Cortex of kidney (tissue), 1 donor: ENCODE data around the gene ADAMTS2.

ENCODE experiments used
- DNase-seq: peaks from one replicate; lab custom pipeline; 2025; lab: John Stamatoyannopoulos, UW

Gene ADAMTS2

DNA sequence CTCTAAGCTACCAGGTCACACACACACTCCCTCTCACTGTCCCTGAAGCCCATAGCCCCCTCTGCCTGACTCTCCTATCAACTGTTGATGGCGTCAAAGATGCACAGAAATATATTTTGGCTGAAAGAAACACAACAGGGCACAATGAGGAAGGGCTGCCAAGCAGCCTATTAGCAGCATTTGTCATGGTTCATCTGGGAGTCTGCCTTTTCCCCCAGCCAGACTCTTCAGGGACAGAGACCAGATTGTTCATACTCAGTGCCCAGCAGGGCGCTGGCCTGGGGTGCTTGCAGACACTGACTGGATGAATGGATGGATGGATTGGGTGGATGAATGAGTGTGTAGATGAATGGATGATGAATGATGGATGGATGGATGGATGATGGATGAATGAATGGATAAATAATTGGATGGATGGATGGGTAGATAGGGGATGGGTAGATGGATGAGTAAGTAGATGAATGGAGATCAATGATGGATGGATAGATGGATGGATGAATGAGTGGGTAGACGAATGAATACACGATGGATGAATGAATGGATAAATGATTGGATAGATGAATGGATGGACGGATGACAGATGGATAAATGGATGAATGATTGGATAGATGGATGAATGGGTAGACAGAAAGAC, 90.5 kb downstream of the ADAMTS2 start:
- no peak for DNase-seq

- DNase-seq: no peak
Measured at GRCh38 chr5:179253730-179254129, 91.5 kb downstream of the ADAMTS2 start.

DNA sequence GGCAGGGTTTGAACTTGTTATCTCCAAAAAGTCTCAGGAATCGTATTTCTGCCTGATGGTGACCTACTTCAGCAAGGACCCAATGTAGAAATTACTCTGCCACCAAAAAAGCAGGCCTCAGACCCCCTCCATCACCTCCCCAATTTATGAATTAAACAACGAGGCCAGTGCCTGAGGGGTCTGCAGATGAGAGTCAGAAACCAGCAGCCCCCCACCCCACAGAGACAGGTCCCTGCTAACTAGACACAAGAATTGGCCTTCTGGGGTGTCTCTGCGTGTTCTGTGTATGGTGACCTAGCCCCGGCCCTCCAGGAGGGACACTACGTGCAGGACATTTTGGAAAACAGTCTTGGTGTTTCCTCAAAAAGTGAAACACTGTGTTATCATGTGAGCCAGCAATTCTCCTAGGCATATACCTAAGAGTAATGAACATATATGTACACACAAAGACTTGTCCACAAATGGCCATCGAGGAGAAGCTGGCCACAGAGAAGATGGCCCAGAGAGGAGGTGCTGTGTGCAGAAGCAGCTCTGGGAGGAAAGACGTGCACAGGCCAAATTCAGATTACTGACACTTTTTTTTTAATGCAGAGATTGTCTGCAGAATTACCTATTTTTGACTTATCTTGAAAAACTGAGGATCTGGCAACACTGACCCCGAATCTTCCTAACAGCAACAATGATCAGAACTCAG, 93.8 kb downstream of the ADAMTS2 start:
- DNase-seq: no peak

- no peak for DNase-seq
Measured at GRCh38 chr5:179250561-179251225, 94.6 kb downstream of the ADAMTS2 start.

GRCh38 chr5:179246227-179246626, 99.0 kb downstream of the ADAMTS2 start:
- DNase-seq: no peak

DNA sequence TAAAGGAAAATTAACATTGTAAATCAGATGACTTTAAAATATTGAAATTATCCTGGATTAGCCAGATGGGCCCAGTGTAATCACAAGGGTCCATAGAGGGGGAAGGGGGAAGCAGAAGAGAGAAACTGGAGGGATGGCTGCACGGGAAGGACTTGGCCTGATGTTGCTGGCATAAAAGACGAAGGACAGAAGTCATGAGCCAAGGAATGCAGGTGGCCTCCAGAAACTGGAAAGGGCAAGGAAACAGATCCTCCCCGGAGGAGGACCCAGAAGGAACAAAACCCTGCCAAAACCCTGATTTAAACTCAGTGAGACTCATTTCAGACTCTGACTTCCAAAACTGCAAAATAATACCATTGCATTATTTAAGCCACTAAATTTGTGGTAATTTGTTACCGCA, 100.2 kb downstream of the ADAMTS2 start:
- DNase-seq: no peak

- DNase-seq: no peak
Measured at GRCh38 chr5:179244044-179244443, 101.2 kb downstream of the ADAMTS2 start.

- no peak for DNase-seq
Measured at GRCh38 chr5:179243333-179243732, 101.9 kb downstream of the ADAMTS2 start.

DNA sequence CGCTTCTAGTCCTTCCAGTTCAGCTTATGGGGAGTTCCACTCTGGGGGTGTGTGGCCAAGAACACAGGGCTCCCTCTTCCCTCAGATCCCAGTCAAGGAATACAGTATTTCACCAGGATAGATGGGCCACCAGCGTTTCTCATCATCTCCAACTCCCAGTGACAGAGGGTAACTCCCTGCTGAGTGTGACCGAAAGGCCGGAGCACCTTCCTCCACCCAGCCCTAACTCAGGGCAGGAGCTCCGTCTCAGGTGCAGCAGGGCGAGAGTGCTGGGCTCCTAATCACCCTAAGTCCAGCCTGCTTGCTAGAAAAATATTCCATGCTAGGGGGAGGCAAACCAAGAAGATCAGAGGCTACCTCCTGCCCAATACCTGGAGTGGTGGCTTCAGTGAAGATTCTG, 102.6 kb downstream of the ADAMTS2 start:
- DNase-seq: no peak

GRCh38 chr5:179241764-179242370, 103.4 kb downstream of the ADAMTS2 start:
- no peak for DNase-seq

- no peak for DNase-seq
Measured at GRCh38 chr5:179241175-179241574, 104.1 kb downstream of the ADAMTS2 start.

- DNase-seq: no peak
Measured at GRCh38 chr5:179240561-179240960, 104.7 kb downstream of the ADAMTS2 start.

DNA sequence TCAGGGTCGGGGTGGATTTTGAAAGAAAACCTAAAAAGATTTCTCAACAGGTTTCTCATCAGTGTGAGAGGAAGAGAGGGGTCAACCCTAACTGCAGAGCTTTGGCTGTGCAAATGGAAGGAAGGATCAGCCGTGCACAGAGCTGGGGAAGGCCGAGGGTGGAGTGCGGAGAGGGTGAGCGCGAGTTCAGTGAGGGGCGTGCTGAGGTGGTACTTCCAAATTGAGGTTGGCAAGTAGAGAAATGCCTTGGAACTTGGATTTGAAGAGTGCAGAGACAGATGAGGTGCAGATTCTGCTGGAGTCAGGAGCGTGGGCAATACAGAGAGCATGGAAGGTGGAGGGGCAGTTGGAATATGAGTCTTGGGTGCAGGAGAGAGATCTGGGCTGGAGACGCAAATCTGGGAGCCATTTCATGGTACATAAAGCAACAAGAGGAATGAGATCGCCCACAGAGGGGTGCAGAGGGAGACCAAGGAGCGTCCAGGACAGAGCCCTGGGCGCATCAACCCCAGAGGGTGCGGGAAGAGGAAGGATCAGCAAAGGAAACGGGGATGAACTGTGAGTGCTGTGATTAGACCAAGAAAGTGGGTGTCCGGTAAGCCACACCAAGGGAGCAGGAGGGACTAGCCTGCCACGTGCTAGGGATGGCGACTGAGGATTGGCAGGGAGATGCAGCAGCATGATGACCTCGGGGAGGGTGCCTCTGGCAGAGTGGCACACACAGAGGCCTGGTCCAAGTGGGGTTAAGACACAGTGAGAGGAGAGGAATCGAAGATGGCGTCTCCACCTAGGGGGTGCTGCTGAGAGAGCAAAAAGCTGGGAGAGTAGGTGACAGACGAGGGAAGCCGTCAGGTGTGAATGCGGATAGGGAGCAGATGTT, 105.8 kb downstream of the ADAMTS2 start:
- no peak for DNase-seq

DNA sequence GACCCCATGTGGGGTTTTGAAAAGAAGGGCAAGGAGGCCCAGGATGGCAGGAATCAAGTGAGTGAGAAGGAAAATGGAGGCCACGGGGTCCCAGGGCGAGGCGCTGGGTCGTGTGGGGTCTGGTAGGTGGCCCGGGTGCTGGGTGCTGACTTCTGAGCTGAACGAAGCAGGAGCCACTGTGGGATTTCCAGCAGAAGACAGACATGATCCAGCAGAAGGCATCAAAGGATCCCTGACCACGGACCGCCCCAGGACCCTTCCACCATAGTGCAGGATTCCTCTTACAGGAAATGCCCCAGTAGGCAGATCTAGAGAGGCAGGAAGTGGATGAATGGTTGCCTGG, 106.7 kb downstream of the ADAMTS2 start:
- no peak for DNase-seq

GRCh38 chr5:179237770-179238627, 107.3 kb downstream of the ADAMTS2 start:
- DNase-seq: no peak

DNA sequence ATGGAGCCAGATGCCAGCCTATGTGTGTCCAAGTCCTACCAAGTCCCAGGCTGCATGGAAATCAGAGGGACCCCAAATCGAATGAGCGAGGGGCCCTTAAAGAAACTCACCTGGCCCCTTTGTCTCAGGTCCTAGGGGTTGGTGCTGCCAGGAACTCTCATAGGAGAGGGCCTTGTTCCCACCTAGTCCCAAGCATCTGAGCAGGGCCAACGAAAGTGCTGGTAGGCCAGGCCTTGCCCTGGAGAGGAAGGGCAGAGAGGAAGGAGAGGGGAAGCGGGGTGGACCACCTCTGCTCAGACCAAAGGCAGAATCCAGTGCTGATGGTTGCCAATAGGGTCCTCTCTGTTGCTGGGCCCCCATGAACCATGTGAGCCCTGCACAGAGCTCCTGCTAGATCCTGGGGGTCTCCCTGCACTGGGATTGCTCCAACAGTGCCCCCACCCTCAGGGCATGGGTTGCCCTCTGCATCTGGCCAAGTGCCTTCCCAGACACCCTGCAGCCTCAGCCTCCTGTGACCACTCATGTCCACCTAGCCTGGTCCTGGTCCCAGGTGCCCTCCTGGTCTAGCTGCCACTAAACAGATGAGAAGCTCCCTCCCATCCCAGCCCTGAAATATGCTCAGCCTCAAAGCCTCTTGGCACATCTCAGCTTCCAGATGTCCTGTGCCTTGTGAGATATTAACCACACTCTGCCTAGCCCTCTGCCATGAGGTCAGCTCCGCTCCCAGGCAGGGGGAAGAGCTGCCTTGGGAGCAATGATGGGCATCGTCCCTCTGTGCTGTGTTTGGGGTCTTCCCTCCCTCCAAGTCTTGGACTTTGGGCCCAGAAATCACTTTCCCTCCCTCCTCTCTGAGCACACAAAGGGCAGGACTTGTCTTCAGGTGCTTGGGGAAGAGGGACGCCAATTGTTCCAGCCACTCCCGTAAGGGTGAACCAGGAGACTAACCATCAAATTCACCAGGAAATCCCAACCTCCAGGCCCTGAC, 109.6 kb downstream of the ADAMTS2 start:
- no peak for DNase-seq

DNA sequence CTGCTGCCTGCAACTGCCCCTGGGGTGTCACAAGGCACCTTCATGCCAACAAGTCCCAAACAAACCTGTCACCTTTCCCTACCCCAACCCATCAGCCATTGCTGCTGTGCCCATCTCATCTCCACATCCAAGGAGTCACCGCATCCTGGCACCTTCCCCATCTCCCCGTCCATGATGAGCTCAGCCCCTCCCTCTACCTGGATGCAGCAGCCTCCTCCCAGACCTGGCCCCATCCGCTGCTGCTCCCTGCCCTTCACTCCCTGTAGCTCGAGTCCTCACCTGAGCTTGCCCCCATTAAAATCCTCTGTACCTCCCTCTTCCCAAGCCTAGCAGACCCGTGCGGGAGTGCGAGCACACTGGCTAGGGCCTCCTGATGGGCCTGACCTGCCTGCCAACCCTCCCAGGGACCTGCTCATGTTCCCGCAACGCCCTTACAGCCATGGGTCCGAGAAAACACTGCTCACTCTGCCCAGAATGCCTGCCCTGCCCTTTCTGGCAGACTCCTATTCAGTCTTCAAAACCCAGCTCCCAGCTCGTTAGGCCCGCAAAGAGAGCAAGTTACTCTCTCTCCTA, 110.6 kb downstream of the ADAMTS2 start:
- DNase-seq: no peak

DNA sequence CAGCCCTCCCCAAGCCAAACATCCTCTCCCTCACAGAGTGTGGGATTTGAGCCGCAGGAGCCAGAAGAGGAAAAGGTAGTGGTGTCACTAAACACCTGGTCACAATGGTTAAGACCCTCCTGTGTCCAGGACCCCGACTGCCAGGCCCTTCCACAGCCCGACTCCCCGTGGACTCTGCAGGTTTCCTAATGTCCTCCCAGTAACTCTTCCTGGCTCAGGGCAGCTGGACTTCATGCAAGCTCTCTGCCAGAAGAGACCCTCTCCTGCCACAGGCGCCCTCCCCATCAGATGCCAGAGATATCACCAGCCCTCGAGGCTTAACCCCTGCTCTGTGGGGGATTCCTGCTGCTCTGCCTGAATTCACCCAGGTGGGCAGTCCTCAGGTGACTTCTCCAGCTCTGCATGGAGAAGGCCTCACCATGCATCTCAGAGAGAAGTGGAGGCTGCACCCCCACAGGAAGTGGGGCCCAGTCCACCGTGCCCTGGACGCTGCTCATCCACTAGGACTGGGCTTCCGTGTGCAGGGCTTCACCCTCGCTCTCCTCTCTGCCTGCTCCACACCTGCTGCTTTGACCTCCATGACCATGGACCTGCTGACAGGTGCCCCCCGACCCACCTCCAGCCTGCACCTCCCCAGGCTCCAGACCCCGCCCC, 111.2 kb downstream of the ADAMTS2 start:
- no peak for DNase-seq
